Mesodermal cell (in vitro differentiated cells): Measurements from ENCODE around the gene FOXF2.
"Not testable (repeated sequence)": the region's sequence is repeated elsewhere in the genome, so short reads cannot be mapped to it uniquely, and the experiment has no call there.

ENCODE experiments used
- H3K27ac ChIP-seq: 2 replicates; pipeline ENCODE4 v1.7.0; 2013; ENCODE audit warnings: mild to moderate bottlenecking, low read depth, low read length, moderate library complexity; ENCODE audit not compliant: severe bottlenecking
- H3K36me3 ChIP-seq: 2 replicates; pipeline ENCODE4 v1.7.1; 2013; ENCODE audit warnings: mild to moderate bottlenecking, low read length, moderate library complexity; ENCODE audit not compliant: control insufficient read depth, insufficient read depth
- H3K4me1 ChIP-seq: one replicate; pipeline ENCODE4 v1.7.1; 2013; ENCODE audit warnings: mild to moderate bottlenecking, low read length; ENCODE audit not compliant: insufficient read depth, control insufficient read depth, poor library complexity, severe bottlenecking
- H3K4me3 ChIP-seq: 2 replicates; pipeline ENCODE4 v1.7.0; 2013; ENCODE audit warnings: low read length, control low read depth, mild to moderate bottlenecking; ENCODE audit not compliant: insufficient read depth, poor library complexity, severe bottlenecking; ENCODE audit errors: extremely low read depth
- H3K9me3 ChIP-seq: 2 replicates; pipeline ENCODE4 v1.7.1; 2013; ENCODE audit warnings: mild to moderate bottlenecking, low read length, moderate library complexity; ENCODE audit not compliant: control insufficient read depth
- WGBS, 2 experiments: methylation state at CpG; one replicate each; pipeline ENCODE4 v1.1.5; 2013; ENCODE audit warnings: missing lambda C conversion rate in 2 of 2; ENCODE audit not compliant: insufficient coverage in 2 of 2; 5-methylcytosine and 5-hydroxymethylcytosine counted together

FOXF2 gene

DNA sequence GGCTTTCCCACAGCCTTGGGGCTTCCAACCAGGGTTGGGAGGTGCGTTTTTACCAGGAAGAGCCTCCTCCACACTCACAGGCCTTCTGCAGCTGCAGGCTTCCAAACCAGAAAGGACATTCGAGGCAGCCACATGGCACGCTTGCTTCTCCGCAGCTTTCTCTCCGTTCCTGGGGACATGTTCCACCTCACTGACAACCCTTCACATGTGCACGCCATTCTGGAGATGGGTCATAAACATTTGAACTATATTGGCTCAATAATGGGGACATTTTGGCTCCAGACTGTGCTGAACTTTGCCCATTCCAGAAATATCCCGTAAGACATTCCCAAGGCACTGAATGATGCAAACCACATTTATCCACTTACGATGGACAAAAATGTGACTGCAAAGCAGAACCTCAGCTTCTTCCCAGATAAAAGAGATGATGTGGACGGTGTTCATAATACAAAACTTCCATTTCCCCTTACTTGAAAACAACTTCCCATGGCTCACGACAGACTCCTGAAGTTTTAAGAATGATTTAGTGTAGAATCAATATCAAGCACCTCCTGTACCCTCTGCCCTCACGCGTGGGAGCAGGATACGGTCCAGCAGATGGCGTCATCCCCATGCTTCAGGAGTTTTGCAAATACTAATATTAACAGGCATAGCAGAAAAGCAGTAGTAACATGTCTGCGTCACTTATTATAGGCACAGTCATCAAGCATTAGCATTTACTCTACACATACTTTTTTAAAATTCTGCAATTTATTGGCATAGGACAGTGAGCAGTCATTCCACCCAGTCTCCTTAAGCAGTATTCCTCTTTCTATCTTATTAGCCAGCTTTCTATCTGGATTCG is 25.4 kb upstream of the FOXF2 start:
- H3K4me3 ChIP-seq, result no peak overlapping the region
- no peaks in the 10 kb centered on the region for H3K36me3 ChIP-seq
- peaks cover under 1% of the 10 kb centered on the region for H3K9me3 ChIP-seq
- H3K4me1 ChIP-seq, result no peaks in the 10 kb centered on the region
- WGBS, 2 experiments, result 77 to 94% methylated on average over 10 to 12 of the region's 16 CpGs
- H3K27ac ChIP-seq, result no peak overlapping the region

- no peaks in the 10 kb centered on the region for H3K36me3 ChIP-seq
- WGBS, 2 experiments, result 73 to 100% methylated on average over 2 of the region's 2 CpGs
- H3K27ac ChIP-seq, result no peak overlapping the region
- no peaks in the 10 kb centered on the region for H3K4me1 ChIP-seq
- H3K9me3 ChIP-seq, result peaks cover 4% of the 10 kb centered on the region
- H3K4me3 ChIP-seq, result no peak overlapping the region
Measured at GRCh38 chr6:1364791-1365190, 24.6 kb upstream of the FOXF2 start.

DNA sequence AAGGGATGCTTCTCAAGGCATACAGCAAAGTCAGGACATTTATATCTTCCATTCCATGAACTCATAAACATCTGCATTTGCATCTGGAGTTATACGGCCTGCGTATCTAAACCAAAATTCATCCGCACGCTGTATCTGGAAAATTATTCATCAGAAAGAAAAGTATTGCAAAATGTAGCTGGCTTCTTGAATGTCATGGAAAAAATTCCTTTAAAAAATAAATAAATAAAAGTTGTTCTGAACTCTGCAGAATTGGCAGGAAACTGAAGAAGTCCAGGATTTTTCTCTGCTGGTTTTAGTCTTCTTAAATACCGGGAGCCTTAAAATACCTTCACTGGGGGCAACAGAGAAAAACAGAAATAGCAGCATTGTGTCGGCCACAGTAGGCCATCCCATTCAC is 23.7 kb upstream of the FOXF2 start:
- no peaks in the 10 kb centered on the region for H3K36me3 ChIP-seq
- no peaks in the 10 kb centered on the region for H3K4me1 ChIP-seq
- WGBS, 2 experiments, result 88 to 89% methylated on average over 2 of the region's 6 CpGs
- H3K27ac ChIP-seq, result no peak overlapping the region
- H3K9me3 ChIP-seq, result peaks cover 4% of the 10 kb centered on the region
- H3K4me3 ChIP-seq, result no peak overlapping the region

DNA sequence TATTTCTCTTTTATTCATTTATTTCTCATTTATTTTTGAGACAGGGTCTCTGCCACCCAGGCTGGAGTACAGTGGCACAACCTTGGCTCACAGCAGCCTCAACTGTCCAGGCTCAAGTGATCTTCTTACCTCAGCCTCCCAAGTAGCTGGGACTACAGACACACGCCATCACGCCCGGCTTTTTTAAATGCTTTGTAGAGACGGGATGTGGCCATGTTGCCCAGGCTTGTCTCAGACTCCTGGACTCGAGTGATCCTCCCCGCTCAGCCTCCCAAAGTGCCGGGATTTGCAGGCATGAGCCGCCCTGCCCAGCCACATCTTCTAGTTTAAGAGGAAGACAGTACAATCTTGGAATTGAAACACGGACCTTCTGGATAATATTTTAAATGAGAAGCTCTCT is 21.6 kb upstream of the FOXF2 start:
- H3K4me1 ChIP-seq, result no peaks in the 10 kb centered on the region
- no peaks in the 10 kb centered on the region for H3K36me3 ChIP-seq
- H3K27ac ChIP-seq, result no peak overlapping the region
- WGBS, 2 experiments, result 92 to 94% methylated on average over 6 to 8 of the region's 9 CpGs
- H3K4me3 ChIP-seq, result no peak overlapping the region
- peaks cover 8% of the 10 kb centered on the region for H3K9me3 ChIP-seq

DNA sequence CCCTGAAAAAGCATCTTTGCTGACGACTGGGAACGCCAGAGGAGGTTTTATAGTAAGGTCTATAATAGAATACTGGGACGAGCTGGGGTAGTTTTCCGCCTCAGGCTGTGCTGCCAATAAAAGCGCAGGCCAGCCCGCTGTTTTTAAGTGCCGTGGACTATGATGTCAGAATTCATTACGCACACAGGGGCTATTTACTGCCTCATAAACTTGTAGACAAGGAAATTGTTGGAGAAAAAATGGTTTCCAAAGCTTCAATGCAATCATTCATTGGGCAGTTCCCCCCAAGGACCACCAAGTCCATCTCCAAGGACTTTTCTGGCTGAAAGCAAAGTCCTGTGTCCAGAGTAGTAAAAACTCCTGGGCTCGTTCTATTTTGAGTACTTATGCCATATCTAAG is 20.4 kb upstream of the FOXF2 start:
- Histone ChIP-seq H3K27ac (no peak overlapping the region), H3K36me3 (no peaks in the 10 kb centered on the region), H3K4me1 (no peaks in the 10 kb centered on the region), H3K9me3 (peaks cover 8% of the 10 kb centered on the region), H3K4me3 (no peak overlapping the region)
- 91 to 99% methylated on average over 6 to 8 of the region's 9 CpGs for WGBS, 2 experiments

GRCh38 chr6:1369695-1370094 is 19.7 kb upstream of the FOXF2 start:
- H3K27ac ChIP-seq, H3K36me3 ChIP-seq, H3K4me1 ChIP-seq, H3K9me3 ChIP-seq, H3K4me3 ChIP-seq: not testable (repeated sequence)
- 80 to 100% methylated on average over 1 of the region's 1 CpG for WGBS, 2 experiments

DNA sequence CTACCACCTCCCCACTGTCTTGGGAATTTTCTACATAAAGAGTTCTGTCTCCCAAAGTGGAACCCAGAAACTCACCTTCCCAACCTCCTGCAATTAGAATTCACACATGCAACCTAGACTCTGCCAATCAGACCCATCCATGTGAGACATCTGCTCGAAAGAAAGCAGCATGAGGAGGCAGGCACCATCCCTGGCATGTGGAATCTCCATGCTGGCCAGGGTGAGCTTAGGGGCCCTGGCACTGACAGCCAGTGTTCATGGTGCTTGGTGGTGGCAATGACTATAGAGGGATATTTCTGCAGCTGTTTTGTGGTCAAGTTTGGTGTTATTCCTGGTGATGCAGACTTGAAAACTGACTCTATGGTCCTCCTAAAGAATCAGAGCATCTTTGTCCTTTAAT is 17.4 kb upstream of the FOXF2 start:
- H3K4me3 ChIP-seq, result no peak overlapping the region
- H3K27ac ChIP-seq, result no peak overlapping the region
- H3K36me3 ChIP-seq, result no peaks in the 10 kb centered on the region
- no peaks in the 10 kb centered on the region for H3K4me1 ChIP-seq
- H3K9me3 ChIP-seq, result peaks cover 8% of the 10 kb centered on the region
- 50 to 60% methylated on average over 1 of the region's 1 CpG for WGBS, 2 experiments

- Histone ChIP-seq H3K9me3 (peaks cover 8% of the 10 kb centered on the region), H3K36me3 (no peaks in the 10 kb centered on the region), H3K4me1 (no peaks in the 10 kb centered on the region), H3K4me3 (no peak overlapping the region), H3K27ac (no peak overlapping the region)
- WGBS, 2 experiments, result 90 to 92% methylated on average over 1 of the region's 1 CpG
Measured at GRCh38 chr6:1372690-1373089, 16.7 kb upstream of the FOXF2 start.

- H3K4me3 ChIP-seq, result no peak overlapping the region
- no peaks in the 10 kb centered on the region for H3K36me3 ChIP-seq
- 85 to 86% methylated on average over 3 of the region's 5 CpGs for WGBS, 2 experiments
- H3K27ac ChIP-seq, result no peak overlapping the region
- H3K4me1 ChIP-seq, result peaks cover 12% of the 10 kb centered on the region
- peaks cover 4% of the 10 kb centered on the region for H3K9me3 ChIP-seq
Measured at GRCh38 chr6:1376653-1377052, 12.7 kb upstream of the FOXF2 start.

DNA sequence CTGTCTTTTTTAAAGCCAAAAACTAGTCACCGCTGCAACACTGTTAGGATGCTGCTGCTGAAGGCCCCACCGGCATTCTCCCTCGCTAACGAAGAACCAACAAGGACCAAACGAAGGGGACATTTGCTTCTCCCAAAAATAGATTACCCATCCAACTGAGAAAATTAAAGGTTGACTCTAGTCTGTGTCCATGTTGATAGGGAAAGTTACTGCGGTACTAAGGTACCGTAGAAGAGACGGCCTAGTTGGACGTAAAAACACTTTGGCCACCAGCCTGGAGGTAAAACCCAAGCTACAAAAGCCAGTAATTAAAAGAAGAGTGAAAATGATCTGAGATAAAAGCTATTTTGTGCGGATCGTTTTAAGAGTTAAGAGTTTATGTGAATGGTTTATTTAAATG is 11.8 kb upstream of the FOXF2 start:
- H3K27ac ChIP-seq, result no peak overlapping the region
- peaks cover 12% of the 10 kb centered on the region for H3K4me1 ChIP-seq
- H3K4me3 ChIP-seq, result no peak overlapping the region
- no peaks in the 10 kb centered on the region for H3K36me3 ChIP-seq
- WGBS, 2 experiments, result 29 to 36% methylated on average over 10 of the region's 11 CpGs
- peaks cover 2% of the 10 kb centered on the region for H3K9me3 ChIP-seq
